ENCODE results near the gene COL4A3. TPM values are rescaled to one million over a fixed set of nuclear protein-coding genes. Genes with fewer than 3 reads are reported as not detected.

Gene COL4A3
- total and polyA plus RNA-seq, 4 experiments from 2014 or later = 0.03 TPM; not detected in 3

GRCh38 chr2:227125506-227125905 is 38.9 kb upstream of the COL4A3 start:
- intact Hi-C loops (cut with micrococcal nuclease) = loop anchor here (5.0 kb wide), 1 partner anchor 112 kb away; no protein-coding TSS in a partner anchor
- Histone ChIP-seq H3K9me3 (ENCODE audit: control insufficient read depth in 1 of 2, low read length in 2 of 2) (no peaks in the 10 kb centered on the region), H3K4me3 (ENCODE audit: low read length in 2 of 2) (no peak overlapping the region), H3K36me3 (ENCODE audit: insufficient read depth, low read length) (no peaks in the 10 kb centered on the region), H3K4me1 (ENCODE audit: insufficient read depth, low read length) (no peaks in the 10 kb centered on the region), H3K27ac (ENCODE audit: low read depth, low read length) (no peak overlapping the region), H3K27me3 (ENCODE audit: insufficient read depth, low read length) (no peaks in the 10 kb centered on the region)
- Mint-ChIP-seq H3K4me1 (no peaks in the 10 kb centered on the region), H3K4me3 (no peak overlapping the region), H3K27ac (no peak overlapping the region), H3K9me3 (no peaks in the 10 kb centered on the region), H3K36me3 (no peaks in the 10 kb centered on the region), H3K27me3 (peaks cover 12 to 14% of the 10 kb centered on the region in 2 donors)
- ChIA-PET POLR2A (ENCODE audit: partially characterized antibody) (no interaction called here), CTCF (ENCODE audit: partially characterized antibody) (interaction anchor here (1.0 kb wide), 1 partner anchor 14 kb away, joined by 3 read pairs; no protein-coding TSS in a partner anchor)
- no peak for DNase-seq

DNA sequence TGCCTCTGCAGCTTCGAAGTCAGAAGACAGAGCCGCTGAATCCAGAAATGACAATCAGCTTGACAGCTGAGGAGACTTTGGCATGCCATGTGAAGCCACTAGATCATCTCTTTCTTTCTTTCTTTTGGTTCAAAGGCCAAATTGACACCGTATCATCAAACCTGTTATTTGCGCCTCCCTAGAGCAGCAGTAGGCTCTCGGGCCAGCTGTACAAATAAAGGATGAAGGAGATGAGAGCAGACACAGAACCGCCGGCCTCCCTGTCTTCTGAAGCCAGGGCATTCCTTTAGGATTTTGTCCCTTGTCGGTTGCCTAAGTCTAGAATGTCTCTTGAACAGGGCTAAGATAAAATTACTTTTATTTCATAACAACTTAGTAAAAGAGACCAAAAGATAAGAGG is 37.2 kb upstream of the COL4A3 start:
- H3K4me1 Mint-ChIP-seq = no peaks in the 10 kb centered on the region
- H3K9me3 Mint-ChIP-seq = no peaks in the 10 kb centered on the region
- POLR2A ChIA-PET (ENCODE audit: partially characterized antibody) = no interaction called here
- no peak for DNase-seq
- no peak overlapping the region for H3K4me3 Mint-ChIP-seq
- Histone ChIP-seq H3K4me1 (ENCODE audit: insufficient read depth, low read length) (no peaks in the 10 kb centered on the region), H3K27me3 (ENCODE audit: insufficient read depth, low read length) (no peaks in the 10 kb centered on the region), H3K36me3 (ENCODE audit: insufficient read depth, low read length) (no peaks in the 10 kb centered on the region), H3K27ac (ENCODE audit: low read depth, low read length) (no peak overlapping the region), H3K9me3 (ENCODE audit: control insufficient read depth in 1 of 2, low read length in 2 of 2) (no peaks in the 10 kb centered on the region), H3K4me3 (ENCODE audit: low read length in 2 of 2) (no peak overlapping the region)
- peaks cover 13 to 16% of the 10 kb centered on the region in 2 donors for H3K27me3 Mint-ChIP-seq
- CTCF ChIA-PET (ENCODE audit: partially characterized antibody) = no interaction called here
- no peaks in the 10 kb centered on the region for H3K36me3 Mint-ChIP-seq
- intact Hi-C loops (cut with micrococcal nuclease) = loop anchor here (5.0 kb wide), 1 partner anchor 110 kb away; no protein-coding TSS in a partner anchor
- no peak overlapping the region for H3K27ac Mint-ChIP-seq

DNA sequence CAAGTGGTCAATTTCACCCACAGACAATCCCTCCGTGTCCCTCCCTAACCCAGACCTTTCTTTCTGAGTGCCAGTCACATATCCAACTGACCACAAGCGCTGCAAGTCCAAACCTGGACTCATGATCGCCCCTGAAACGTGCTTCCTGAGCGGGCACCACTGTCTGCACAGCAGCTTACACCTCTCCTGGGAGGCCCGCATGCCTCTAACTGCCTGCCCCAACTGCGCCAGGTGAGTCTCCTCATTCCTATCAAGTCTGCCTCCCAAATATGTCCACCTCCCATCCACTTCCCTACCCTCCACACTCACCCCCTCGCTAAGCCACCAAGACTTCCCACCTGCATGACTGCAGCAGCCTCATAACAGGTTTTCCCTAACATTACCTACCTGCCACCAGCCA is 33.8 kb upstream of the COL4A3 start:
- no peaks in the 10 kb centered on the region for H3K9me3 ChIP-seq (ENCODE audit: control insufficient read depth in 1 of 2, low read length in 2 of 2)
- no peak overlapping the region for H3K27ac ChIP-seq (ENCODE audit: low read depth, low read length)
- H3K4me3 Mint-ChIP-seq = no peak overlapping the region
- DNase-seq = no peak
- ChIA-PET POLR2A (ENCODE audit: partially characterized antibody) (no interaction called here), CTCF (ENCODE audit: partially characterized antibody) (interaction anchor here (0.7 to 1.1 kb wide), 2 partner anchors 108 to 635 kb away, joined by 3 read pairs; no protein-coding TSS in a partner anchor)
- no peak overlapping the region for H3K4me3 ChIP-seq (ENCODE audit: low read length in 2 of 2)
- H3K36me3 Mint-ChIP-seq = no peaks in the 10 kb centered on the region
- no peak overlapping the region for H3K27ac Mint-ChIP-seq
- H3K36me3 ChIP-seq (ENCODE audit: insufficient read depth, low read length) = no peaks in the 10 kb centered on the region
- H3K27me3 ChIP-seq (ENCODE audit: insufficient read depth, low read length) = no peaks in the 10 kb centered on the region
- H3K4me1 ChIP-seq (ENCODE audit: insufficient read depth, low read length) = no peaks in the 10 kb centered on the region
- intact Hi-C loops (cut with micrococcal nuclease) = no loop called here
- H3K9me3 Mint-ChIP-seq = no peaks in the 10 kb centered on the region
- H3K4me1 Mint-ChIP-seq = no peaks in the 10 kb centered on the region
- peaks cover 14 to 15% of the 10 kb centered on the region in 2 donors for H3K27me3 Mint-ChIP-seq

- no peak overlapping the region for H3K4me3 Mint-ChIP-seq
Observed at GRCh38 chr2:227132986-227133385, 31.4 kb upstream of the COL4A3 start.

GRCh38 chr2:227134591-227134990 is 29.8 kb upstream of the COL4A3 start:
- Histone ChIP-seq H3K27ac (ENCODE audit: low read depth, low read length) (no peak overlapping the region), H3K9me3 (ENCODE audit: control insufficient read depth in 1 of 2, low read length in 2 of 2) (no peaks in the 10 kb centered on the region), H3K36me3 (ENCODE audit: insufficient read depth, low read length) (no peaks in the 10 kb centered on the region), H3K4me1 (ENCODE audit: insufficient read depth, low read length) (no peaks in the 10 kb centered on the region), H3K4me3 (ENCODE audit: low read length in 2 of 2) (no peak overlapping the region), H3K27me3 (ENCODE audit: insufficient read depth, low read length) (no peaks in the 10 kb centered on the region)
- Mint-ChIP-seq H3K27me3 (peaks cover 5 to 10% of the 10 kb centered on the region in 2 donors), H3K4me1 (no peaks in the 10 kb centered on the region), H3K36me3 (no peaks in the 10 kb centered on the region), H3K9me3 (no peaks in the 10 kb centered on the region), H3K4me3 (no peak overlapping the region), H3K27ac (no peak overlapping the region)
- no peak for DNase-seq
- intact Hi-C loops (cut with micrococcal nuclease) = no loop called here
- ChIA-PET CTCF (ENCODE audit: partially characterized antibody) (interaction anchor here (1.6 kb wide), 1 partner anchor 103 kb away, joined by 6 read pairs; no protein-coding TSS in a partner anchor), POLR2A (ENCODE audit: partially characterized antibody) (no interaction called here)

More at GRCh38 chr2:227132986-227133385, 31.4 kb upstream of the COL4A3 start:
- H3K27ac ChIP-seq (ENCODE audit: low read depth, low read length) = no peak overlapping the region
- POLR2A ChIA-PET (ENCODE audit: partially characterized antibody) = no interaction called here
- Mint-ChIP-seq H3K36me3 (no peaks in the 10 kb centered on the region), H3K27ac (no peak overlapping the region), H3K4me1 (no peaks in the 10 kb centered on the region), H3K27me3 (peaks cover 12 to 18% of the 10 kb centered on the region in 2 donors), H3K9me3 (no peaks in the 10 kb centered on the region)
- CTCF ChIA-PET (ENCODE audit: partially characterized antibody) = interaction anchor here (1.7 kb wide), 1 partner anchor 10 kb away, joined by 4 read pairs; no protein-coding TSS in a partner anchor
- no peak overlapping the region for H3K4me3 ChIP-seq (ENCODE audit: low read length in 2 of 2)
- no peaks in the 10 kb centered on the region for H3K4me1 ChIP-seq (ENCODE audit: insufficient read depth, low read length)
- no peaks in the 10 kb centered on the region for H3K9me3 ChIP-seq (ENCODE audit: control insufficient read depth in 1 of 2, low read length in 2 of 2)
- no peaks in the 10 kb centered on the region for H3K27me3 ChIP-seq (ENCODE audit: insufficient read depth, low read length)
- intact Hi-C loops (cut with micrococcal nuclease) = no loop called here
- no peak for DNase-seq
- no peaks in the 10 kb centered on the region for H3K36me3 ChIP-seq (ENCODE audit: insufficient read depth, low read length)

GRCh38 chr2:227141301-227141700 is 23.1 kb upstream of the COL4A3 start:
- Mint-ChIP-seq H3K27me3 (peaks cover 2 to 3% of the 10 kb centered on the region in 2 donors), H3K27ac (no peak overlapping the region), H3K4me3 (no peak overlapping the region), H3K4me1 (no peaks in the 10 kb centered on the region), H3K9me3 (peaks cover 0 to 3% (median 0%) of the 10 kb centered on the region in 8 donors), H3K36me3 (no peaks in the 10 kb centered on the region)
- Histone ChIP-seq H3K36me3 (ENCODE audit: insufficient read depth, low read length) (no peaks in the 10 kb centered on the region), H3K27ac (ENCODE audit: low read depth, low read length) (no peak overlapping the region), H3K4me3 (ENCODE audit: low read length in 2 of 2) (no peak overlapping the region), H3K27me3 (ENCODE audit: insufficient read depth, low read length) (no peaks in the 10 kb centered on the region), H3K4me1 (ENCODE audit: insufficient read depth, low read length) (no peaks in the 10 kb centered on the region), H3K9me3 (ENCODE audit: control insufficient read depth in 1 of 2, low read length in 2 of 2) (no peaks in the 10 kb centered on the region)
- CTCF ChIA-PET (ENCODE audit: partially characterized antibody) = no interaction called here
- POLR2A ChIA-PET (ENCODE audit: partially characterized antibody) = no interaction called here
- no peak for DNase-seq
- intact Hi-C loops (cut with micrococcal nuclease) = no loop called here

DNA sequence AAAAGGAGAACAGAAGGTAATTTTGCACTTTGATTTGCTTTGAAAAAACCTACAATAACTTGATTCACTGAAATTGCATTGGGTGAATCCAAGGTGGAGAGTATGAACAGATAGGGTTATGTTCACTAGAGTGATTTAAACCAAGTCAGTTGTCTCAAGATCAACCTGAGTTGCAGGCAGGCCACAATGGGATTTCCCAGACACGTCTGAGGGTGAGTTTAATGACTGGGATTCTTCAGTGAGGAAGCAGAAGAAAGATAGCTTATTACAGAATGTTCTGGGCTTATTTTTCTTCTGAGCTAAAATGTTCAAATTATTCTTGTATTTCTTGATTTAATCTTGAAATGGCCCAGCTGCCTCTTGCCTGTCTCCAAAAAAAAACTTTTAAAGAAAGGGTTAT is 20.5 kb upstream of the COL4A3 start:
- Histone ChIP-seq H3K4me3 (ENCODE audit: low read length in 2 of 2) (no peak overlapping the region), H3K27me3 (ENCODE audit: insufficient read depth, low read length) (no peaks in the 10 kb centered on the region), H3K36me3 (ENCODE audit: insufficient read depth, low read length) (no peaks in the 10 kb centered on the region), H3K4me1 (ENCODE audit: insufficient read depth, low read length) (no peaks in the 10 kb centered on the region), H3K9me3 (ENCODE audit: control insufficient read depth in 1 of 2, low read length in 2 of 2) (no peaks in the 10 kb centered on the region), H3K27ac (ENCODE audit: low read depth, low read length) (no peak overlapping the region)
- ChIA-PET CTCF (ENCODE audit: partially characterized antibody) (interaction anchor here (0.9 kb wide), 1 partner anchor 26 kb away, joined by 3 read pairs; no protein-coding TSS in a partner anchor), POLR2A (ENCODE audit: partially characterized antibody) (no interaction called here)
- Mint-ChIP-seq H3K27ac (no peak overlapping the region), H3K4me3 (no peak overlapping the region), H3K27me3 (peaks cover 6 to 7% of the 10 kb centered on the region in 2 donors), H3K4me1 (no peaks in the 10 kb centered on the region), H3K36me3 (no peaks in the 10 kb centered on the region), H3K9me3 (peaks cover 0 to 5% (median 0%) of the 10 kb centered on the region in 8 donors)
- no peak for DNase-seq
- intact Hi-C loops (cut with micrococcal nuclease) = no loop called here
